MCF 10A (cell line): ENCODE data around the gene SBF2. TPM values are rescaled to one million over a fixed set of nuclear protein-coding genes. Genes with fewer than 3 reads are reported as not detected.

Source experiments
- BruUV-seq: library from RNA; stranded (reverse); fragments of 400-500 nt; replicated peaks from 2 replicates; lab custom pipeline; 2021; lab: Mats Ljungman, UMichigan
- CTCF ChIA-PET: fragments of 300-600 bp; sonication (Branson Sonifier 250); formaldehyde crosslinking; extraction: SDS; loops from one replicate; lab custom pipeline; 2021; ENCODE audit warnings: antibody characterized with exemption, inconsistent platforms; lab: Yijun Ruan, JAX
- POLR2A ChIA-PET: fragments of 300-600, 350-650 bp; sonication (Branson Sonifier 250); formaldehyde crosslinking; extraction: SDS; loops from one replicate; lab custom pipeline; 2020; ENCODE audit warnings: antibody characterized with exemption, inconsistent platforms; lab: Yijun Ruan, JAX
- DNase-seq: peaks from one replicate; pipeline ENCODE4 v3.0.0-alpha.2; 2018; ENCODE audit not compliant: unreplicated experiment
- H3K27ac Mint-ChIP-seq: one replicate; pipeline ENCODE4 v1.8.0; 2022; ENCODE audit warnings: mild to moderate bottlenecking, low read depth, mixed read lengths; ENCODE audit not compliant: unreplicated experiment
- H3K27me3 Mint-ChIP-seq: one replicate; pipeline ENCODE4 v1.8.0; 2022; ENCODE audit warnings: mixed read lengths; ENCODE audit not compliant: insufficient read depth, unreplicated experiment
- H3K36me3 Mint-ChIP-seq: one replicate; pipeline ENCODE4 v1.8.0; 2022; ENCODE audit warnings: mild to moderate bottlenecking, moderate library complexity, mixed read lengths; ENCODE audit not compliant: insufficient read depth, unreplicated experiment
- H3K4me1 Mint-ChIP-seq: one replicate; pipeline ENCODE4 v1.8.0; 2022; ENCODE audit warnings: mixed read lengths; ENCODE audit not compliant: insufficient read depth, unreplicated experiment
- H3K4me3 Mint-ChIP-seq: one replicate; pipeline ENCODE4 v1.8.0; 2022; ENCODE audit warnings: mild to moderate bottlenecking, moderate library complexity, mixed read lengths; ENCODE audit not compliant: unreplicated experiment
- H3K9me3 Mint-ChIP-seq: one replicate; pipeline ENCODE4 v1.8.0; 2022; ENCODE audit warnings: mixed read lengths; ENCODE audit not compliant: unreplicated experiment
- intact Hi-C: fragments of 100-400 bp; cut with micrococcal nuclease; formaldehyde crosslinking; loops from 2 replicates; pipeline ENCODE4 v1.14.1; 2022
- total RNA-seq: library from RNA; stranded (reverse); gene quantifications from 2 replicates; pipeline ENCODE4 v1.2.3, GENCODE V29; 2022
- TF ChIP-seq, protein P1 (sequence below): fragments of 200-600 bp; IDR thresholded peaks from one replicate; pipeline ENCODE4 v1.8.0; 2022; ENCODE audit warnings: antibody characterized with exemption, mild to moderate bottlenecking; ENCODE audit not compliant: unreplicated experiment

Gene SBF2
- total RNA-seq, 1 experiment from 2014 or later, result 28.3 TPM

DNA sequence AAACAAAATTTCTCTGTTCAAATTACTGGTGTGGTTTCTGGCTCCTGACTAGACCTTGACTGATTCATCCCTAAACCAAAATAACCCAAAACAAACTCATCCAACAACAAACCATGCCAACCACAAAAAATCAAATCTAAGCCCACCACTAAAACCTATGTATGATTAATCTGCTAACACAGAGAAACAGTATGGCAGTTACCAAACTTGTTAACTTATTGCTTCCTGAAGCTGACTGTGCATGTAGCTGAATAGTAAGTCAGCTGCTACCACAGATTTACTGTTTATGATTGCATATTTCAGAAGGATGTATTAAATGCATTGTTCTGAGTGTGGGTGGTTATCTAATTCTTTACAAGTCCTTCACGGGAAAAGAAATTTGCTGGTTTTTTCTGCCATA, 399.0 kb downstream of the SBF2 start:
- H3K36me3 Mint-ChIP-seq, result peaks cover 7% of the 10 kb centered on the region
- H3K9me3 Mint-ChIP-seq, result no peaks in the 10 kb centered on the region
- H3K27me3 Mint-ChIP-seq, result no peaks in the 10 kb centered on the region
- intact Hi-C loops, result no loop called here
- H3K27ac Mint-ChIP-seq, result no peak overlapping the region
- no peak for DNase-seq
- TF ChIP-seq, protein P1, sequence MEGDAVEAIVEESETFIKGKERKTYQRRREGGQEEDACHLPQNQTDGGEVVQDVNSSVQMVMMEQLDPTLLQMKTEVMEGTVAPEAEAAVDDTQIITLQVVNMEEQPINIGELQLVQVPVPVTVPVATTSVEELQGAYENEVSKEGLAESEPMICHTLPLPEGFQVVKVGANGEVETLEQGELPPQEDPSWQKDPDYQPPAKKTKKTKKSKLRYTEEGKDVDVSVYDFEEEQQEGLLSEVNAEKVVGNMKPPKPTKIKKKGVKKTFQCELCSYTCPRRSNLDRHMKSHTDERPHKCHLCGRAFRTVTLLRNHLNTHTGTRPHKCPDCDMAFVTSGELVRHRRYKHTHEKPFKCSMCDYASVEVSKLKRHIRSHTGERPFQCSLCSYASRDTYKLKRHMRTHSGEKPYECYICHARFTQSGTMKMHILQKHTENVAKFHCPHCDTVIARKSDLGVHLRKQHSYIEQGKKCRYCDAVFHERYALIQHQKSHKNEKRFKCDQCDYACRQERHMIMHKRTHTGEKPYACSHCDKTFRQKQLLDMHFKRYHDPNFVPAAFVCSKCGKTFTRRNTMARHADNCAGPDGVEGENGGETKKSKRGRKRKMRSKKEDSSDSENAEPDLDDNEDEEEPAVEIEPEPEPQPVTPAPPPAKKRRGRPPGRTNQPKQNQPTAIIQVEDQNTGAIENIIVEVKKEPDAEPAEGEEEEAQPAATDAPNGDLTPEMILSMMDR, result no peak
- BruUV-seq, result no TSS peak
- CTCF ChIA-PET, result interaction anchor here (0.6 to 1.2 kb wide), 3 partner anchors 11 to 86 kb away, joined by 3 to 4 read pairs (median 4); no protein-coding TSS in a partner anchor
- no peak overlapping the region for H3K4me3 Mint-ChIP-seq
- H3K4me1 Mint-ChIP-seq, result peaks cover 8% of the 10 kb centered on the region
- POLR2A ChIA-PET, result no interaction called here

DNA sequence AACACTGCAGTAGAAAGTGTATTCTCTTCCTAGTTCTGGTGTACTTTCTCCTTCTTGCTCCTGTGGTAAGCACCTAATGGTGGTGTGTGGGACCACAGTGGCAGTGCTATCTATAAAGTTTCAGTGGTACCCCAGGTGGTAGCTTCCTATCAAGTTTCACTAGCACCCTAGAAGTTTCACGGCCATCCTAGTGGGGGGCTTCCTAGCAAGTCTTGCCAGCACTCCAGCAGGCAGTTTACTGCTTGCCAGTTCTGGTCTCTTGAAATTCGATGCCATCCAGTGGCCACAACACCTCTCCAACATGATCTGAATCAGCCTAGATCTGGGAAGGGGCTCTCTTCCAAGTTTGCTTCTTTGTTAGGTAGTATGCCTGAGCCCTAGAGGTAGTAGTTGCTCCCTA, 400.5 kb downstream of the SBF2 start:
- no peaks in the 10 kb centered on the region for H3K9me3 Mint-ChIP-seq
- peaks cover 7% of the 10 kb centered on the region for H3K36me3 Mint-ChIP-seq
- H3K4me1 Mint-ChIP-seq, result no peaks in the 10 kb centered on the region
- intact Hi-C loops, result no loop called here
- POLR2A ChIA-PET, result interaction anchor here (1.0 kb wide), 1 partner anchor 10 kb away, joined by 3 read pairs; no protein-coding TSS in a partner anchor
- CTCF ChIA-PET, result interaction anchor here (1.1 kb wide), 1 partner anchor 11 kb away, joined by 3 read pairs; no protein-coding TSS in a partner anchor
- H3K27me3 Mint-ChIP-seq, result no peaks in the 10 kb centered on the region
- no peak overlapping the region for H3K27ac Mint-ChIP-seq
- no TSS peak for BruUV-seq
- TF ChIP-seq, protein P1, result no peak
- DNase-seq, result no peak
- H3K4me3 Mint-ChIP-seq, result no peak overlapping the region

DNA sequence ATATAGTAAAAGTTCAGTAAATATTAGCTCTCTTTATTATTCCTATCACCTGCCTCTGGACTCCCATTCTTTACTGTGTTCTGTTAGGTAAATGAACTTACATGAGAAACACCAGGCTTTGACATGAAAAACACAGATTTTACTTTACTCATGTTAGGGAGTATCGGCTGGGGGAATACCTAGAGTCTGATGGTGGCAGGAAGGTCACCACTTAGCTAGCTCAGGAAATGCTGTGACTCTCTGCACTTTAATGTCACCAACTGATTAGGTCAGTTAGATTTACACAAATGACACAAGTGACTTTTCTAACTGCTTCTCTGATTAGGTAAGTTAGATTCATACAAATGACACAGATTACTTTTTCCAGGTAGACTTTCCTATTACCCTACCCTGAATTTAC, 405.1 kb downstream of the SBF2 start:
- ChIA-PET POLR2A (interaction anchor here (0.8 to 1.7 kb wide), 2 partner anchors 10 to 11 kb away, joined by 3 to 8 read pairs; no protein-coding TSS in a partner anchor), CTCF (interaction anchor here (1.0 kb wide), 1 partner anchor 15 kb away, joined by 3 read pairs; no protein-coding TSS in a partner anchor)
- intact Hi-C loops, result no loop called here
- BruUV-seq, result no TSS peak
- H3K4me3 Mint-ChIP-seq, result no peak overlapping the region
- H3K27me3 Mint-ChIP-seq, result no peaks in the 10 kb centered on the region
- no peak overlapping the region for H3K27ac Mint-ChIP-seq
- TF ChIP-seq, protein P1, result no peak
- DNase-seq, result no peak
- H3K4me1 Mint-ChIP-seq, result no peaks in the 10 kb centered on the region
- no peaks in the 10 kb centered on the region for H3K9me3 Mint-ChIP-seq
- no peaks in the 10 kb centered on the region for H3K36me3 Mint-ChIP-seq

DNA sequence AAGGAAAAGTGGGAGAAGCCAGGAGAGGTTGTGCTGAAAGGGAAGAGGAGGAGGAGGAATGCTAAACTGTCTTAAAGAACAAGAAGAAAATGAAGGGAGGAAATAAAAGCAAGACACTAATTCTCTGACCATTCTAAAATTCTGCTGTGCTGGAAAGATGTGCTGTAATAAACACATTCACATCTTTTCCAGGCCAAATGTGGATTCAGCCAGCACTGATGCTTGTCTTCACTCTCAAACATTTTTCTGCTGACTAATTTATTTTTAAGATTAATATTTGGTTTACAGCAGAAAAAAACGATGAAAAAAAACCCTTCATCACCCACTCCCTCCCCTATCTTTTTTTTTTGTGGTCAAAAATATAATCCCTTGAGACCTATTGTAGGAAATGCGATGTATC, 406.5 kb downstream of the SBF2 start:
- DNase-seq, result no peak
- CTCF ChIA-PET, result no interaction called here
- H3K9me3 Mint-ChIP-seq, result no peaks in the 10 kb centered on the region
- no TSS peak for BruUV-seq
- H3K27me3 Mint-ChIP-seq, result no peaks in the 10 kb centered on the region
- POLR2A ChIA-PET, result no interaction called here
- H3K27ac Mint-ChIP-seq, result no peak overlapping the region
- TF ChIP-seq, protein P1, result no peak
- no peak overlapping the region for H3K4me3 Mint-ChIP-seq
- H3K36me3 Mint-ChIP-seq, result no peaks in the 10 kb centered on the region
- no peaks in the 10 kb centered on the region for H3K4me1 Mint-ChIP-seq
- intact Hi-C loops, result no loop called here
